Suppressor macrophage treated with lipopolysaccharide for 4 hours (primary cell): ENCODE results near the gene HS3ST4.
"Not testable (repeated sequence)": the region's sequence is repeated elsewhere in the genome, so short reads cannot be mapped to it uniquely, and the experiment has no call there.

ENCODE experiments used
- DNase-seq: peaks from one replicate; pipeline ENCODE4 v3.0.0-alpha.2; 2020

Gene HS3ST4

GRCh38 chr16:25734430-25735385, 42.9 kb downstream of the HS3ST4 start:
- no peak for DNase-seq

GRCh38 chr16:25735645-25736044, 43.9 kb downstream of the HS3ST4 start:
- DNase-seq: no peak

- DNase-seq: peak; percentile 1
Observed at GRCh38 chr16:25747160-25747758, 55.5 kb downstream of the HS3ST4 start.

GRCh38 chr16:25748092-25748654, 56.4 kb downstream of the HS3ST4 start:
- DNase-seq: no peak

- DNase-seq: no peak
Observed at GRCh38 chr16:25750488-25751216, 58.9 kb downstream of the HS3ST4 start.

GRCh38 chr16:25751230-25751835, 59.6 kb downstream of the HS3ST4 start:
- no peak for DNase-seq

GRCh38 chr16:25764466-25764865, 72.7 kb downstream of the HS3ST4 start:
- DNase-seq: no peak

- DNase-seq: no peak
Observed at GRCh38 chr16:25771216-25771615, 79.5 kb downstream of the HS3ST4 start.

- no peak for DNase-seq
Observed at GRCh38 chr16:25771812-25772568, 80.2 kb downstream of the HS3ST4 start.

GRCh38 chr16:25776214-25776613, 84.5 kb downstream of the HS3ST4 start:
- not testable (repeated sequence) for DNase-seq

GRCh38 chr16:25783226-25783625, 91.5 kb downstream of the HS3ST4 start:
- DNase-seq: no peak

- no peak for DNase-seq
Observed at GRCh38 chr16:25785361-25785760, 93.6 kb downstream of the HS3ST4 start.

GRCh38 chr16:25786748-25787147, 95.0 kb downstream of the HS3ST4 start:
- no peak for DNase-seq

- no peak for DNase-seq
Observed at GRCh38 chr16:25788637-25789036, 96.9 kb downstream of the HS3ST4 start.

- DNase-seq: no peak
Observed at GRCh38 chr16:25796239-25796638, 104.5 kb downstream of the HS3ST4 start.

- DNase-seq: no peak
Observed at GRCh38 chr16:25798065-25798464, 106.3 kb downstream of the HS3ST4 start.

- DNase-seq: no peak
Observed at GRCh38 chr16:25799816-25800215, 108.1 kb downstream of the HS3ST4 start.

- DNase-seq: no peak
Observed at GRCh38 chr16:25812215-25812614, 120.5 kb downstream of the HS3ST4 start.

GRCh38 chr16:25817295-25817694, 125.5 kb downstream of the HS3ST4 start:
- DNase-seq: no peak

GRCh38 chr16:25817876-25818275, 126.1 kb downstream of the HS3ST4 start:
- DNase-seq: no peak

GRCh38 chr16:25823891-25824290, 132.1 kb downstream of the HS3ST4 start:
- DNase-seq: no peak

- DNase-seq: no peak
Observed at GRCh38 chr16:25827709-25828108, 135.9 kb downstream of the HS3ST4 start.
